Stimulated activated CD4-positive, alpha-beta T cell treated with anti-CD3 and anti-CD28 coated beads, Interleukin-4, amount 100 ng/mL, for 48 hours (primary cell): ENCODE results near the gene ABCD4.

Experiments
- DNase-seq, 2 donors: peaks; one replicate each; pipeline ENCODE4 v3.0.0-alpha.2; 2020; ENCODE audit warnings: low read depth in 2 of 2

Gene ABCD4

GRCh38 chr14:74259513-74259912 is 43.2 kb downstream of the ABCD4 start:
- no peak for DNase-seq

DNA sequence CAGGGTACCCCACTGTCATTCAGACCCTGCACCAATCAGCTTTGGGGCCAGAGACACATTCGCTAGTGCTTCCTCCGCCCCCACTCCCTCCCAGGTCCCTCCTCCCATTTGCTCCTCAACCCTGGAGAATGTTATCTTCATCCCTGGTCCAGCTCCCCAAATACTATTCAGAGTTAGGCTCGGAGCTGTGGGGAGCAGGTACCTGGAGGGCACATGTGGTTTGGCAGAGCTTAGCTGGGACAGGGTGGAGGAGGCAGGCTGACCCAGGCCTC is 44.0 kb downstream of the ABCD4 start:
- no peak for DNase-seq

- no peak for DNase-seq
These were observed 44.6 kb downstream of the ABCD4 start for GRCh38 chr14:74257941-74258763.

GRCh38 chr14:74257078-74257940 is 45.4 kb downstream of the ABCD4 start:
- peak; percentile 43 to 67 for DNase-seq

DNA sequence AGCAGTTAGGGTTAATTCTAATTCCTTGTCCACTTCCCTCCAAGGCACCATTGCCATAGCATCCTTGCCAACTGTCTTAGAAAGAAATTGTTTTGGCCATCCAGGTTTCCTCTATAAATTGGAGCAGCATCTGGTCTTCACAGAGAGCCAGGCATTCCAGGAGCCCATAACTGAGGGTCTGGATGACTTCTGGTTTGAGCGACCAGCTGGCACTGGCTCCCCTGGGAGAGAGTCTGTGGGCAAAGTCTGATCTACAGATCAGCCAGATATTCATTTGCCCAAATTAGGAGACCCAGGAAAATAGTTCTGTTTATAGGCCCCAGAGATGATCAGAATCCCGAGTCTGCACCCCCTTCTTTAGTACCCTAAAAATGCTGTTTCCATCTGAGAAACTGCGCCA is 47.5 kb downstream of the ABCD4 start:
- DNase-seq: no peak

- DNase-seq: no peak
These were observed 53.0 kb downstream of the ABCD4 start for GRCh38 chr14:74249433-74250375.

- DNase-seq: no peak
These were observed 54.7 kb downstream of the ABCD4 start for GRCh38 chr14:74248017-74248416.

GRCh38 chr14:74246542-74246941 is 56.2 kb downstream of the ABCD4 start:
- no peak for DNase-seq

DNA sequence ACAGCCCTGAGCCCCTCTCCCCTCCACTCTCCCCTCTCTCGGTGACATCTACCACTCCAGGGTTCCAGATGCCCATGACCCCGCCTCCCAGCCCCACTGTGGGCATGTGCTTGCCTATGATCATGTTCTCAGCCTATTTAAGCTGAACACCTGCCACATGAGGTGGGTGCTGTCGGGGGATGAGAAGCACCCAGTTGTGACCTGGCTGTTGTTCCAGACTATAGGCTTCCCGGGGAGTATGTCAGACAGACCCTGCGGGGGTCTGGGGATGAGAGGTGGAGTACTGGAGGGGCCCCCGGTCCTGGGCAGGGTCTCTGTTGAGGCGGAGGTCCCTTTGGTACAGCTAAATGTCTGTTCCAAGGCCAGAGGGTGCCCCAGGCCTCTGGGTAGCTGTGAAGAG is 57.4 kb downstream of the ABCD4 start:
- no peak for DNase-seq

DNA sequence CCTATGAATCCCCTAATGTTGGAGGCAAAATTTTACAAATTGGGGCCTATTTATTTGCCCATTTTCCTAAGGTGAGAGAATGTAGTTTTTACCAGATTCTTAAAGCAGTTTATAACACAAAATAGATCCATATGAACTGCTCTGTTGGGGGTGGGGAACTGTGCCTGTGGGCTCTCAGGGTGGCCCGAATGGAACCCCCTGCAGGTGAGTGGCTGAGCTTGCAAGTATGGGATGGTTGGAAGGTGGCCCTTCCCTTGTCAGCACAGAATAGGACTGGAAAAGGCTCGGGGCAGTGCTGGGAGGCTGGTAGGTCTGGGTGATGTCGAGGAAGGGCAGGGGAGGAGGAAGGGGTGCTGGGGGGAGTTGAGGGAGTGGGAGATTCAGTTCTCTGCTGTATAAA is 58.6 kb downstream of the ABCD4 start:
- DNase-seq: no peak

- DNase-seq: no peak
These were observed 59.7 kb downstream of the ABCD4 start for GRCh38 chr14:74243051-74243450.

DNA sequence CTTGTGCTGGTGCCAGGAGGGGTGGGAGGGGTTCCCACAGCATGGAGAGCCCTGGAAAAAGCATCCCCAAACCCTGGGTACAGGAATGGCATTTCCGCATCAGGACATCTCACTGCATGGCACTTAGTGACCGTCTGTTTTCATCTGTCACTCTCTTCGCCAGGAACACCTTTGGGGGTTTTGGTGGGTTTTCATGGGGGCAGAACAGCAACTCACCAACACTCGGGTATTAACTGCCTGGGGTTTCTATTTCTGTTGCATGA is 60.0 kb downstream of the ABCD4 start:
- no peak for DNase-seq

DNA sequence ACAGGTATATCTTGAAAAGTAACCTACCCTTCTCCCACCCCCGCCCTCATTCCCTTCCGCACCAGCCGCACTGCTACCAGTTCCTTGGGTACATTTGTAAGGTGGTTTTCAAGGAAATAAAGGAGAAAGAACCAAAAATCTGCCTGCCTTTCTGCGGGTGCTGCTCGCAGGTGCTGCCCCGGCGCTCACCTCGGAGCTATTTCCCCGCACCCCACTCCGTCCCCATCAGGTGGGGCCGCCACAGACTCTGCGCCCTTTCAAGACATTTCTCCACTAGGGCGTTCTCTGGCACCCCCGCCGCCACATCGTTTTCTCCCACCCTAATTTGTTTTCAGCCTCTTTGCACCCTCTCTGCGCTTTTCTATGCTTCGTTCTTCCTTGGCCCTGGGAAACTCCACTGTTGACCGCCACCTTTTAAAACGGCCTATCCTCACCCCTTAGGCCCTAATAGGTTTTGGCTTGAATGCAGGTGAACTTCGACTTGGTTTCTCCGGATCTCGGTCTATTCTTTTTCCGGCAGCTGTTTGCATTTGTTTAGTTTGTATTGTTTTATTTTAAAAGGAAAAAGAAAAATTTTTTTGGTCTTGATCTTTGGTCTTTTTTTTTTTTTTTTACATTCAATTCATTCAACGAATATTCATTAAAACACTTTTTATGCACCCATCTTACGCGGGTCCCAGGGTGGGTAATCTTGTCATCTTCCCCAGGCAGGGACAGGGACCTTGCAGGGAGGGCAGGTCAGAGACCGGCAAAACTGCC is 60.5 kb downstream of the ABCD4 start:
- DNase-seq: no peak

- DNase-seq: no peak
These were observed 61.1 kb downstream of the ABCD4 start for GRCh38 chr14:74241652-74242017.

DNA sequence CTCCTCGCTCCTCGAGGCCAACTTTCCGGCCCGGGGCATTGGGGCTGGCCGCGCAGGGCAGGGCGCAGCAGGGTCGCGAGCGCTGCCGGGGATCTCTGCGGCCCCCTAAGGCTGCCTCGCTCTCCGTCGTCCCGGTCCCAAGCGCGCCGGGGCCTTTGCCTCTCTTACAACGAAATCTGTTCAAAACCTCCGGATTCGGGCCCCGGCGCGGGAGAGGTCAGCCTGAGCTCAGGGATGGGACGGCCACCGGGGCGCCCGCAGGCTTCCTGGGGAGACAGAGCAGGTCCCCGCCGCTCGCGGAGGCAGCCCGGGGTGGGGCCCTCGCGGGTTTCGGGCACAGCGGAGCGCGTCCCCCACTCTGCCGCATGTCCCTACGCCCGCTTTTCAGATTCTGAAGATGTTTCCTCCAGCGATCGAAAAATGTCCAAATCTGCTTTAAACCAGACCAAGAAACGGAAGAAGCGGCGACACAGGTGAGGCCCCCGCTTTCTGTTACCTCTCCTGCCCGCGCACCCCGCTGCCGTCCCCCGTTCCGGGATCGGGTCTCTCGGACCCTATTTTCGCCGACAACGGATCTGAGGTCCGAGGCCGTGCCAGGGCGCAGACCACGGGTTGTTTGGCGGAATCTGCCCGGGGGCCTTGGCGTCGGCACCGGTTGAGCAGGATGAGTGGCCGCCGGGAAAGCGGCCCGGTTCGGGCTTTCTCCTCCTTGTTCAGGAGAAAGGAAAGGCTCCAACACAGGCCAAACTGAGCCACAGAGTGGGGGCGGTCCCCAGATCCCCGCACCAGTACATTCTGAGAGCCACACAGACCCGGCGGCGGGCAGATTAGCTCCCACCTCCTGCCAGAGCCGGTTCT is 61.7 kb downstream of the ABCD4 start:
- DNase-seq: no peak

DNA sequence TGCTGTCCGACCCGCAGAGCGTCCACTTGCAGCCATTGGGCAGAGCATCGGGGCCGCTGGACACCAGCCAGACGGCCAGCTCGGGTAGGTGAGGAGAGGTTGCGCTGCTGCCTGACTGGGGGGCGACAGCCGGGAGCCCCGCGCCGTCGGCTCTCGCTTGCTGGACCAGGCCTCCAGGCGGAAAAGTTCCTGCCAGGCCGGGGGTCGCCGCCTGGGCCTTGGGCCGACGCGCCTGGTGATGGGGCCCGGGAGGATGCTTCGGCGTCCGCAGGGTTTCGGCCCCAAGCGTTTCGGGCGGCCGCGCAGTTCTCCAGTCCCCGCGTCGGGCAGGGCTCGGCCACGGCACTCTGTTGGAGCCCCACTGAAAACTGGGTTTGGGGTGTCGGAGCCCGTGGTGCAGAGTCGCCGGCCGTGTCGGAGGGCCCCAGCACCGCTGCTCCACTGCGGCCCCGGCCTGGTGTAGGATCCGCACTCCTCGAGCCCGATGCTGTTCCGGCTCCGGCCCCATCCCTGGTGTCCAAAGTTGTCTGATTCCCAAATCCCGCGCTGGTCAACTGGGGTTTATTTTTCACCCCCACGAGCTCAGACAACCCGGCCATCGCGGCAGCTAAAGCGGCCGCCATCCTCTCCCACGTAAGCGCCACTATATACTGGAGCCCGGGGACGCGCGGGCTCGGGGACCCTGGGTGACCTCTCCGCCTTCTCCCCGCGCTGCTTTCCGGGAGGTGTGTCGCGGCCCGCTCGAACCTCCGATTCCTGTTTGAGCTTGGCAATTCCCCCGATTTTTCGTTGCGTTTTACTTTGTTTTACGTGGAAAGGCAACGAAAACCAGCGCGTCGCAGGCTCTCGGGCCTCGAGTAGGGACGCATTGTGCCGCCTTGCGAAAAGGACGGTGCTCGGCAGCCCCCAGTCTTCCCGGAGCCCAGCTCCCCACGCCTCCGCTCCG is 62.6 kb downstream of the ABCD4 start:
- DNase-seq: no peak

DNA sequence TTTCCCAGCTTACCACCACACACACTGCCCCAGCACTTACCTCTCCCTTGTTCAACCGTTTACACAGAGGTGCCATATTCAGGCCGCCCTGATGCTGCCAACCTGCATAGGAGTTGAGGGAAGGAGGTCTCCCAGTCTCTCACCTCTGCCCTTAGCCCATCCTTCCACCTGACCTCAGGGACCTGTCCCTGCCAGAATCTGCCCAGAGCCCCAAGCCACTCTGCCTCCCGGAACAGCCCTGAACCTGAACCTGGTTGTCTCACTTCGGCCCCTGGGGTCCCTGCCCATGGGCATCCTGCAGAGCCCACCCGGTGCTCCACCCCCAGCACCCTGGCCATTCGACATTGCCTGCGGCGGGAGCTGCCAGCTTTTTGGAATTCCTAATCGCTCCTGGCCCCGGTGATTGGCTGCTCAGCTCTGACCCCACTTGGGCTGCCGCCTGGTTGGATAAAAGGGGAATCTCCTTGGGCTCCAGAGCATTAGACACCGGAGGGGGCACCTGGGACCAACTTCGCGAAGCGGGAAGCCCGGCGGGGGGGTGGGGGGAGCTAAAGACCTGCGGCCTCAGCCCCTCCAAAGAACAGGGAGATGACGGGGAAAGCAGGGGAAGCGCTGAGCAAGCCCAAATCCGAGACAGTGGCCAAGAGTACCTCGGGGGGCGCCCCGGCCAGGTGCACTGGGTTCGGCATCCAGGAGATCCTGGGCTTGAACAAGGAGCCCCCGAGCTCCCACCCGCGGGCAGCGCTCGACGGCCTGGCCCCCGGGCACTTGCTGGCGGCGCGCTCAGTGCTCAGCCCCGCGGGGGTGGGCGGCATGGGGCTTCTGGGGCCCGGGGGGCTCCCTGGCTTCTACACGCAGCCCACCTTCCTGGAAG is 63.5 kb downstream of the ABCD4 start, which contains the start of gene VSX2:
Gene VSX2 (plus strand): TSS at position 476 of the 874 bp plus-strand sequence. CDS start 113 bp downstream, at position 589.
- no peak for DNase-seq

GRCh38 chr14:74237441-74237840 is 65.3 kb downstream of the ABCD4 start:
- DNase-seq: no peak
